C4-2B (cell line): ENCODE measurements around the gene MTO1.
A peak's percentile ranks its signal among the peaks of the same experiment; 100 is the strongest.

Source experiments
- H3K27ac ChIP-seq: fragments of 450-650 bp; 2 replicates; pipeline ENCODE4 v1.5.1; 2017
- CTCF ChIP-seq: fragments of 450-650 bp; conservative IDR thresholded peaks from 2 replicates; pipeline ENCODE4 v1.5.1; 2017; ENCODE audit warnings: mild to moderate bottlenecking
- ZFX ChIP-seq: fragments of 450-650 bp; IDR thresholded peaks from 2 replicates; pipeline ENCODE4 v1.6.1; 2017

The MTO1 gene

DNA sequence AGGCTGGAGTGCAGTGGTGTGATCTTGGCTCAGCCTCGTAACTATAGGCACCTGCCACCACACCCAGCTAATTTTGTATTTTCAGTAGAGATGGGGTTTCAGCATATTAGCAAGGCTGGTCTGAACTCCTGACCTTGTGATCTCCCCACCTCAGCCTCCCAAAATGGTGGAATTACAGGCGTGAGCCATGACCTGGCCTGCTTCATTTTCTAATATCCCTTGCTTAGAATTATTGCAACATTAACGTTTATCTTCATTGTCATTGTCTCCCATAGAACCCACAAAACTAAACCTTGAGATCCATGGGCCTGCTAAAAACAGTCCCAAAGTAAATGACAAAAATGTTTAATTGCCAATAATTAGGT, 53.2 kb downstream of the MTO1 start:
- TF ChIP-seq ZFX, result no peak
- TF ChIP-seq CTCF, result no peak
- H3K27ac ChIP-seq, result no peak overlapping the region

GRCh38 chr6:73515204-73515655, 53.7 kb downstream of the MTO1 start:
- no peak overlapping the region; the same call in 1 of the 2 replicates for H3K27ac ChIP-seq
- TF ChIP-seq CTCF (no peak), ZFX (no peak)

- H3K27ac ChIP-seq, result peak overlapping the region; percentile 33; the same call in 1 of the 2 replicates
- TF ChIP-seq ZFX (no peak), CTCF (no peak)
These were observed 55.3 kb downstream of the MTO1 start for GRCh38 chr6:73516514-73517489.

DNA sequence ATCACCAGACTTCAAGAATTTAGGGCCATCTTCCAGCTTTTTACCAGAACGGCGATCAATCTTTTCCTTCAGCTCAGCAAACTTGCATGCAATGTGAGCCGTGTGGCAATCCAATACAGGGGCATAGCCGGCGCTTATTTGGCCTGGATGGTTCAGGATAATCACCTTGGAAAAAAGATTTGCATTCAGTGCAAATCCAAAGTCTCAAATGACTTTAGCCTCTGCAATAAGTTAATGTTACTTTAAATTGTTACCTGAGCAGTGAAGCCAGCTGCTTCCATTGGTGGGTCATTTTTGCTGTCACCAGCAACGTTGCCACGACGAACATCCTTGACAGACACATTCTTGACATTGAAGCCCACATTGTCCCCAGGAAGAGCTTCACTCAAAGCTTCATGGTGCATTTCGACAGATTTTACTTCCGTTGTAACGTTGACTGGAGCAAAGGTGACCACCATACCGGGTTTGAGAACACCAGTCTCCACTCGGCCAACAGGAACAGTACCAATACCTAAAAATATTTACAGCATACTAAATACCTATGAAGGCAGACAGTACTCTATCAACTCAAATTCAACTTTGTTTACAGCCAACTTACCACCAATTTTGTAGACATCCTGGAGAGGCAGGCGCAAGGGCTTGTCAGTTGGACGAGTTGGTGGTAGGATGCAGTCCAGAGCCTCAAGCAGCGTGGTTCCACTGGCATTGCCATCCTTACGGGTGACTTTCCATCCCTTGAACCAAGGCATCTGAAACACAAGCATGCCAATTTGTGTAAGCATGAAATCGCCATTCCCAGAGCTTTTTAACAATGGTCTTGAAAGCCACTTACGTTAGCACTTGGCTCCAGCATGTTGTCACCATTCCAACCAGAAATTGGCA, 56.8 kb downstream of the MTO1 start:
- H3K27ac ChIP-seq, result peak overlapping the region; percentile 100

DNA sequence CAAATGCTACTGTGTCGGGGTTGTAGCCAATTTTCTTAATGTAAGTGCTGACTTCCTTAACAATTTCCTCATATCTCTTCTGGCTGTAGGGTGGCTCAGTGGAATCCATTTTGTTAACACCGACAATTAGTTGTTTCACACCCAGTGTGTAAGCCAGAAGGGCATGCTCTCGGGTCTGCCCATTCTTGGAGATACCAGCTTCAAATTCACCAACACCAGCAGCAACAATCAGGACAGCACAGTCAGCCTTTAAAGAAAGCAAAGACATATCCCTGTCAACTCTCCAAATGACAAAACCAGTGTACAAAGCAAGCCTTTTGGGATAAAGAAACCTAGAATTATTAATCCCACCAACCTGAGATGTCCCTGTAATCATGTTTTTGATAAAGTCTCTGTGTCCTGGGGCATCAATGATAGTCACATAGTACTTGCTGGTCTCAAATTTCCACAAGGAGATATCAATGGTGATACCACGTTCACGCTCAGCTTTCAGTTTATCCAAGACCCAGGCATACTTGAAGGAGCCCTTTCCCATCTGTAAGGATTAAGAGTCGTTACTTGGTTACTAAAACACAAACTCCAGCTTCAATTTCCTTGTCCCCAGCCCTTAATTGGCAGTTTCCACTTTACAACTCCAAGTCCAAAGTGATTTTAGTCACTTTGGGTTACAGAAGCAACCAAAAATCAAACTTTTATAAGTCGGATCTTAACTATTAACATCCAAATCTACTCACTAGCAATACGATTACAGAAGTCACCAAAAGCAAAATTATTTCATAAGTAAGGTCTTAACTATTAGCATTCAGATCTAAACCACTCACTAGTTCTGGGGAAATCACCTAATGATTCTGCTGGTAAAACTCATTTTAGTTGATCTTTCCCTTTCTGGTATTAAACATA, 57.7 kb downstream of the MTO1 start:
- peak overlapping the region; percentile 100 for H3K27ac ChIP-seq

GRCh38 chr6:73519926-73520687, 58.6 kb downstream of the MTO1 start:
- TF ChIP-seq CTCF (no peak), ZFX (no peak)
- H3K27ac ChIP-seq, result peak overlapping the region; percentile 100

DNA sequence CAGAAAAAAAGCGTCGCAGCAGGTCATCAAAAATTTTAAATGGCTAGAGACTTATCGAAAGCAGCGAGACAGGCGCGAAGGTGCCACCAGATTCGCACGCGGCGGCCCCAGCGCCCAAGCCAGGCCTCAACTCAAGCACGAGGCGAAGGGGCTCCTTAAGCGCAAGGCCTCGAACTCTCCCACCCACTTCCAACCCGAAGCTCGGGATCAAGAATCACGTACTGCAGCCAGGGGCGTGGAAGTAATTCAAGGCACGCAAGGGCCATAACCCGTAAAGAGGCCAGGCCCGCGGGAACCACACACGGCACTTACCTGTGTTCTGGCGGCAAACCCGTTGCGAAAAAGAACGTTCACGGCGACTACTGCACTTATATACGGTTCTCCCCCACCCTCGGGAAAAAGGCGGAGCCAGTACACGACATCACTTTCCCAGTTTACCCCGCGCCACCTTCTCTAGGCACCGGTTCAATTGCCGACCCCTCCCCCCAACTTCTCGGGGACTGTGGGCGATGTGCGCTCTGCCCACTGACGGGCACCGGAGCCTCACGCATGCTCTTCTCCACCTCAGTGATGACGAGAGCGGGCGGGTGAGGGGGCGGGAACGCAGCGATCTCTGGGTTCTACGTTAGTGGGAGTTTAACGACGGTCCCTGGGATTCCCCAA, 59.3 kb downstream of the MTO1 start, which contains the start of gene EEF1A1:
Gene EEF1A1 (minus strand): TSS at position 345 of the 663 bp plus-strand sequence. CDS start 1,006 bp downstream, outside the sequence.
- peak within 1 kb of the TSS; percentile 100 for H3K27ac ChIP-seq
- peak; percentile 93 for TF ChIP-seq ZFX
- TF ChIP-seq CTCF, result no peak
